Omental fat pad (tissue), 4 donors: Measurements from ENCODE around the gene CCDC177. TPM values are rescaled to one million over a fixed set of nuclear protein-coding genes. Genes with fewer than 3 reads are reported as not detected.

Source experiments
- ATAC-seq: fragments of 150-250 bp; one replicate; pipeline ENCODE4 v1.9.1; 2016; ENCODE audit warnings: mild to moderate bottlenecking, moderate library complexity; ENCODE audit not compliant: low FRiP score
- DNase-seq: peaks from one replicate; pipeline ENCODE4 v3.0.0-alpha.2; 2019; ENCODE audit warnings: low spot score
- total RNA-seq, 4 donors: library from RNA; depleted of rRNA; stranded (reverse); fragments of >200 nt; gene quantifications; one replicate each; pipeline ENCODE4 v1.1.0, GENCODE V29; 2016
- TF ChIP-seq, protein P1 (sequence below), 3 donors: fragments of 450-650 bp; IDR thresholded peaks; one replicate each; pipeline ENCODE4 v1.5.1; 2016 to 2017; ENCODE audit warnings: antibody characterized with exemption in 3 of 3, mild to moderate bottlenecking in 3 of 3, moderate library complexity in 2 of 3

The CCDC177 gene
- total RNA-seq, 4 donors from 2014 or later, result 0.09 TPM; not detected in 3

DNA sequence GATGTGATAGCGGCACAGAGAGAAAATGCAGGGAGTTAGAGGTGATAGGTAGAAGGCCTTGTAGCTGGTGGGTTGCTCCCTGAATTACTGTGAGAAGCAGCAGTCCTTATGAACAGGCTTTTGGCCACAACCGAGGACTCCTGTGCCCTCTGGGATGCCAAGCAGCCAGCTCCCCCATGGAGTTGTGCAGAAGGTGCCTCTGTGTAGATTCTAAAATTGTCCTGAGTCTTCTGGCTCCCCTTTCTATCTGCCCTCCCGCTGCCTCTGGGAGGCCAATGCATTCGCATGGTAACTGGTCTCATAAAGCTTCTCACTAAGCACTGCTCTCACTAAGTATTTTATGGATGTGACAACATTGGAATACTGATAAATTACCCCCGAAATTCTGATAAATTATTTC is 20.7 kb upstream of the CCDC177 start:
- TF ChIP-seq, protein P1, sequence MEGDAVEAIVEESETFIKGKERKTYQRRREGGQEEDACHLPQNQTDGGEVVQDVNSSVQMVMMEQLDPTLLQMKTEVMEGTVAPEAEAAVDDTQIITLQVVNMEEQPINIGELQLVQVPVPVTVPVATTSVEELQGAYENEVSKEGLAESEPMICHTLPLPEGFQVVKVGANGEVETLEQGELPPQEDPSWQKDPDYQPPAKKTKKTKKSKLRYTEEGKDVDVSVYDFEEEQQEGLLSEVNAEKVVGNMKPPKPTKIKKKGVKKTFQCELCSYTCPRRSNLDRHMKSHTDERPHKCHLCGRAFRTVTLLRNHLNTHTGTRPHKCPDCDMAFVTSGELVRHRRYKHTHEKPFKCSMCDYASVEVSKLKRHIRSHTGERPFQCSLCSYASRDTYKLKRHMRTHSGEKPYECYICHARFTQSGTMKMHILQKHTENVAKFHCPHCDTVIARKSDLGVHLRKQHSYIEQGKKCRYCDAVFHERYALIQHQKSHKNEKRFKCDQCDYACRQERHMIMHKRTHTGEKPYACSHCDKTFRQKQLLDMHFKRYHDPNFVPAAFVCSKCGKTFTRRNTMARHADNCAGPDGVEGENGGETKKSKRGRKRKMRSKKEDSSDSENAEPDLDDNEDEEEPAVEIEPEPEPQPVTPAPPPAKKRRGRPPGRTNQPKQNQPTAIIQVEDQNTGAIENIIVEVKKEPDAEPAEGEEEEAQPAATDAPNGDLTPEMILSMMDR (IDR thresholded peaks at IDR 0.05), result no peak
- no peak for ATAC-seq
- no peak for DNase-seq

- no peak for ATAC-seq
- TF ChIP-seq, protein P1 (IDR thresholded peaks at IDR 0.05), result no peak
- no peak for DNase-seq
These were observed 20.2 kb upstream of the CCDC177 start for GRCh38 chr14:69594846-69595245.

DNA sequence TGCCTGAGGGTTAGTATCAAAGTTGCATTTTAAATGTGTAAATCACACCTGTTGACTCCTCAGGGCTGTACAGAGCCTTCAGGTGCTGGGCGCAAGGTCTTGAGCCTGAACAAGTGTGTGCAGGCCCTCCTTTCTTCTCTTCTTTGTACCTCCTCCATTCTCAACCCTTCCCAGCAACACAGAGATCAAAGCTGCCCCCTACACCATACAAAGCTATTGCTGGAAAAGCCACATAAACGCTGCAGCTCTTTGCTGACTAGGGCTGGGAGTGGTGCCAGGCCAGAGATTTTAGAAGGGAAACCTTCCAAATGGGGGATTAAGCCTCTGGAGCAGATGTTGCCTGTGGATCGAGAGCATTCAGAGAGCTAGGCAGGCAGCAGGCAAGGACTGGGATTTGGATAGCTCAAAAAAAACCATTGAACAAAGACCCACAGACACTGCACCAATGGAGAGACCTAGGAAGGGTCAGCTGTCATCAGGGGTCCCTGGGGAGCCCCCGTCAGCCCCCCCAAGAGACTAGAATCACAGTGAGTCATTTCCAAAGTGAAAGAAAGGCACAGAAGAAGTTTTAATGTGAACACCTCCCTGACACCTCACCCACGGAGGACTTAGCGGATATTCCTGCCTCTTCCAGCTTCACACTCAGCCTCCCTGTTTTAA is 18.5 kb upstream of the CCDC177 start:
- TF ChIP-seq, protein P1 (IDR thresholded peaks at IDR 0.05), result no peak
- ATAC-seq (peak; percentile 61), DNase-seq (no peak)

DNA sequence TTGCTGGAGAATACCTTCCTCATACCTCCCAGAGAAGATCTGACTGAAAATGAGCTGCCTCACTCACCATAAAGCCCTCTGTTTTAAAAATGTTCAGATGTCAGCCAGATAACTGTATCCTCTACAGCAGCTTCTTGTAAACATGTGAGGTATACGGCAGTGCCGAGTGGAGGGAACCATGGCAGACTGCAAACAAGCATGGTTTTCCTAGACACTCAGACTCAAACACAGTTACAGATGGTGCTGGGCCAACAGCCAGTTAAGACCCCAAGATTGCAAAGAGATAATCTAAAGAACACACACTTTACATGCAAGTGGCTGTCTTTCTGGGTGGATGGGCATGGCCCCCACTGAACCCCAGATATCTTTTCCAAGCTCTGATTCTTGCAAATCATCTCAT is 16.6 kb upstream of the CCDC177 start:
- TF ChIP-seq, protein P1 (IDR thresholded peaks at IDR 0.05), result no peak
- ATAC-seq (no peak), DNase-seq (no peak)

DNA sequence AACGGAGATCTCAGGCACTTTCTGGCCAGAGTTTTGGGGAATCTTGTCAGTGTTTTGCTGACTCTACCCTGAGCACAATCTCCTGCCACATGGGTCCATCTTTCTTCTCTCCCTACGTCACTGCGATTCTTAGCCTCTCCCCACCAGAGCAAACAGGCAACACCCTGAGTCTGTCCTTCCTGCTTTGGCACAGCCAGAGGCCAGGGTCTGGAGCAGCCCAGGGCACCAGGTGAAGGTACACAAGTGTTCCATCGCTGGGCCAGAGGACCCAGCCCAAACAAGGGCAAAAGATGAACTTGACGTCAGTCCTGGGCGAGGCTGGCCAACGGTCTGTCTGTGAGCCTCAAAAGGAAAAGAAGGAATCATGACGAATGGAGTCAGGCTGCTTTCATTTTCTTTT is 12.7 kb upstream of the CCDC177 start:
- DNase-seq (no peak), ATAC-seq (no peak)
- TF ChIP-seq, protein P1 (IDR thresholded peaks at IDR 0.05), result no peak

- no peak for ATAC-seq
- DNase-seq, result no peak
- TF ChIP-seq, protein P1 (IDR thresholded peaks at IDR 0.05), result no peak
These were observed 11.7 kb upstream of the CCDC177 start for GRCh38 chr14:69586404-69586803.

DNA sequence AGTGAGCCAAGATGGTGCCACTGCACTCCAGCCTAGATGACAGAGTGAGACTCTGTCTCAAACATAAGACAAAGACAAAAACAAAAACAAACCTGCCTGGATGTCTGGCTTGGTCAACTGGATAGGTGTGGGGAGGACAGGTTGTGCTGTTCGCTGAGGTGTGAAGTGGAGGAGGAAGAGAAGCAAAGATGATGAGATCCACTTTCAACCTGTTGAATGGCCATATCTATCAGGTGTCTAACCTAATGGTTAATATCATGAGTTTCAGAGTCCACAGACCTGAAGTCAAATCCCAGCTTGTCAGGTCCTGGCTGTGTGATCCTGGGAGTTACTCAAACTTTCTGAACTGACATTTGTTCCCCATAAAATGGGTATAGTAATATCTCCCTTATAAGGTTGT is 9.7 kb upstream of the CCDC177 start:
- DNase-seq (no peak), ATAC-seq (no peak)
- TF ChIP-seq, protein P1 (IDR thresholded peaks at IDR 0.05), result no peak
